B cell (primary cell): ENCODE measurements around the gene FGF21.

Source experiments
- CTCF ChIP-seq: fragments of 200-600 bp; IDR thresholded peaks from one replicate; pipeline ENCODE4 v1.8.0; 2022; ENCODE audit warnings: antibody characterized with exemption, mild to moderate bottlenecking
- EZH2 ChIP-seq: IDR thresholded peaks from 2 replicates; pipeline ENCODE4 v1.6.1; 2012; ENCODE audit warnings: borderline replicate concordance, low read depth, mild to moderate bottlenecking, moderate library complexity, low read length; ENCODE audit not compliant: insufficient read depth, poor library complexity, severe bottlenecking

GRCh38 chr19:48713041-48713863 is 42.1 kb upstream of the FGF21 start:
- TF ChIP-seq CTCF = peak; percentile 16
- no peak for TF ChIP-seq EZH2
